LoVo (cell line): Measurements from ENCODE around the gene PHYHIPL.

Experiments used
- DNase-seq: peaks from one replicate; pipeline ENCODE4 v3.0.0-alpha.2; 2016; ENCODE audit warnings: low spot score

PHYHIPL gene

DNA sequence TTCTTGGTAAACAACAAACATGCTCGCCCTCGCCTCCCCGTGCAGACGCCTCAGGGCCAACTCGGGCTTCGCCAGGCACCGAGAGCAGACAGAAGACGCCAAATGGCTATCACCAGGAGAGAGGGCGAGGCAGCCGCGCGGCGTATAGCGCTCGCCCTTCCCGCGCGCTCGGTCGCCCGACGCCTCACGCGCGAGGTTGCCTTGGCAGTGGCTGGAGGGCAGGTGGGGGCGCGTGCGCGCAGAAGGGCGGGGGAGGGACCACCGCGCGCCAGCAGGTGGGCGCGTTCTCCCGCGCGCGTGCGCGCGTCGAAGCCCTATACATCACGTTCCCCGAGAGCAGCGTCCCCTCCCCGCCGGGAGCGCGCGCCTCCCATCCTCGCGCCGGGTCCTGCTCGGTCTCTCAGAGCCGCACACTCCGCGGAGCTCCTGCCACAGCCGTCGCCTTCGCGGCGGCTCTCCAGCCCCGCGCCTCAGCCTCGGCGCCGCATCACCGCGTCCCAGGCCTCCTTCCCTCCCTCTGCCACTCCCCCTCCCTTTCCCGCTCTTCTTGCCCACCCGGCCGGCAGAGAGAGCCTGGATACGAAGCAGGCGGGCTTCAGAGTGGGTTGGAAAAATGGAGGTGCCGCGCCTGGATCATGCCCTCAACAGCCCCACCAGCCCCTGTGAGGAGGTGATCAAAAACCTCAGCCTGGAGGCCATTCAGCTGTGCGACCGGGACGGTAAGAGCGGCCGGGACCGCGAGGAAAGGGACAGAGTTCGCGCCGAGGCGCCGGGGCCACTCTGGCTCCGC is at the start of gene PHYHIPL:
Gene PHYHIPL (plus strand): TSS at position 403 of the 790 bp plus-strand sequence. CDS start 211 bp downstream, at position 614.
- DNase-seq = no peak

DNA sequence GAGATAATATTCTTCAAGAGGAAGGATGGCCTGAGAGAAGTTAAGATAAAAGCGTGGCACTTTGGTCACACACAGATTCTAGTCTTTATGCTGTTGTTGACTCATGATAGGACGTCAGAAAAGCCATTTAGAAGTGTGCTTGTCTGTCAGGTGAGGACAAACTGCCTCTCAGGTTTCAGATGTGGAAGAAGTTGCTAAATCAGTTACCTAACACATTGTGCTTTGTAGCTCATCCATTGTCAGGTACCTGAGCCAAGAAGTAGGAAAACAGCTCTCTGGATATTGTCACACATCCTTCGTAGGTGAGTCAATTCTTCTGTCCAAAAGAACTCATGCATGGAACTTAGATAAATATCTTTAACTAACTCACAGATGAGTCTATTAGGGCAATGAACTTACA is 49.5 kb upstream of the PHYHIPL start:
- no peak for DNase-seq

DNA sequence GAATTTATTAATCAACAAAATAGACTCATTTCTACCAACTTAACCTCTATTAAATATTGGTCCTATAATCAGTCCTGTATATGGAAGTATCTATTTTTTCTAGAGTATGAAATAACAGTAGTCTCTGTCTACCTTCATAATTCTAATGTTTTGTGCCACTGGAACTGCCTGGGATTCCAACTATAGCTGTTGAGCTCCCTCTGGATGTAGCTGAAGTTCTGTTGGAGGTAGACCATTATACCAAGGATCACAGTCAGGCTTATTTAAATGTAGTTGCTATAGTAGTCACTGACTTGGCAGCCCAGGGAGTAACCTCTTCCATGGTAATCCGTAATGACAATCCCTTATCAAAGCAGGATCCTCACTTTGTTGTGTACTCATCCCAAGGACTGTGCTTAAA is 48.5 kb upstream of the PHYHIPL start:
- DNase-seq = no peak

DNA sequence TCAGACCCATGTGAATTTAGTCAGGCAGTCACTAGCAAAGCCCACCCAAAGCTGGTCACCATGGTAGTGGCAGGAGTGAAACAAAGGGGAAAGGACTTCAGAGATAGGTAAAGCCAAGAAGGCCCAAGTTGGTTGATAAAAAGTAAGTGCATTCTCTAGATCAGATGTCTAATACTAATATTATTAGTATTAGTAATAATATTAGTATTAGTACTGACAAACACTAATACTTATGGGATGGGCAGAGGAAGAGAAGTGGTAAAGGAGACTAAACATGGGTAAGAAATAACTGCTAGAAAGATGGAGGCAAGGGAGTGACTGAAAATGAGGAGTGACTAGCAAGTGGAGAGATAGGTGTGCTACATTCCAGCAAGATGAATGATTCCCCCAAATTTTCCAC is 46.6 kb upstream of the PHYHIPL start:
- no peak for DNase-seq

DNA sequence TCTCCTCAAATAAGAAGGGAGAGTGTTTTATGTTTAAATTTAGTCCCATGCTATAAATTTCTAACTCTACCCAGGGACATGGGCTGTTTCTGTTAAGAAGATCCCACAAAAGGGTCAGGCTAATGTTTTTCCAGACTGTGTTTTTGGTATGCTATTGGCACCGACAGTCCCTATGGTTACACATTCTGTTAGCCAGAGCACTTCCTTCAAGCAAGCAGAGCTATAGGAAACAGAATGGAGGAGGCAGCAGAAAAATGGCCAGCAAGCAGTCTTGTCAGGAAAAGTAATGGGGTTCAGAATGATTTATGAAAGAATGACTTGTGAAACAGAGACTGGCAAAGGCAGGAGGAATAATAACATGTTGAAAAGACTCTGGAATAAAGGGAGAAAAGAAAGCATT is 44.8 kb upstream of the PHYHIPL start:
- no peak for DNase-seq

DNA sequence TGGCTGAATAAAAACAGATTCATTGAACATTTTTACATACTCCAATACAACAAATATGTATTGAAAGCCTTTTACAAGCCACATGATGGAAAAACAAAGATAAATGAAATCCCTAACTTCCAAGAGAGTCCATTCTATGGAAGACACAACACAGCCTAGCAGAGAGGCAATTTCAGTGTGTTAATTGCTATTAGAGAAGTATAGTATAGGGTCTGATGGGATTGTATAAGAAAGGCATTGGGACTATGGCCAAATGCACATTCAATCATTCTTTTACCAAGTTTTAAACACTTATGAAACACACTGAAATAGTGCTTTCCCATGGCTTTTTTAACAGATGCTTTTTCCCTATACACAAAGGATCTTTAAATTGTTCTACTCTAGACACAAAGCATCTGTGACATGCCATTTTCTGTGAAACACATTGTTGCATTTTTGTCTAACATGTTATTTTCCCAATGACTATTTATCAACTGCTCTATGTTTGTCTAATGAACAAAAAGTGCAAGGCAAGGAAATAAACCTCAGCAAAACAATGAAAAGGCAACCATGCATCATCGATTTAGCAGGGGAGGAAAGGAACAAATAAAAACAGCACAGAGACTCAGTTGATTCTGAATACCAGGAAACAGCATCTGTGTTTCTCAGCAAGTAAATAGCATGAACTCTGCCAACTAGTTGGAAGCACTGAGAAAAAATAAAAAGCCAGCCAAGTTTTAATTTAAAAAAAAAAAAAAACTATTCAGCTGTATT is 42.4 kb upstream of the PHYHIPL start:
- DNase-seq = no peak

DNA sequence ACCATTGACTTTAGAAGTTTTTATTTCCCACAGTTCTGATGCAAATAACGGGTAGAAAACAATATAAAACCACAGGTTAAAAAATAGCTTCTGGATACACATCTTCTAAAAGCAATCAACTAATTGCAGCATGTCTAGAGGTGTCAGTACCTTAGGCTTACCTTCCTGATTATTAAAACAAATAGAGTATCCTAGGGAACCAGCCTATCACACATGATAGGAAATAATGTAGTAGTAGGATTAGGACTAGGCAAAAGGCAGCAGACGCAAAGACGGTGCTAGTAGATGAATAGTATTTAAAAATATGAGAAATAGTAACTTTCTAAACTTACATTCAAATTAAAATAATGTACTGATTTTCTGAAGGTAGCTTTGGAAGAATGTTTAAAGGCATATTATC is 41.7 kb upstream of the PHYHIPL start:
- DNase-seq = no peak

DNA sequence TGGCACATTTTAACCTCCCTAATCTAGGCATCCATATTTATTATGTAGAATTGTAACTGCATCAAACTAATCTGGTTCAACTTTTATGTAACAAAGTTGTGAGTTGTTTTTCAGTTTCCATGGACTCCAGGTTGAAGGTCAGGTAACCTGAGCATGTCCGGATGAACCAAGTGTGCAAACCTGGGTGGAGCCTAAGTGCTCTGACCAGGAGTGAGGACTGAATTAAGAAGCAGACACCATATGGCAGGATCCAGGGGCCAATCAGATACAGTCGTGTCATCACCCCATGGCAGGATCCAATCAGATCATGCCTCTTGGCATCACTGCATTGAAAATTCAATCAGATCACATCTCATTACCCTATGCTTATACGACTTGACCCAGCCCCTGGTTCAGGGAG is 41.2 kb upstream of the PHYHIPL start:
- DNase-seq = no peak

DNA sequence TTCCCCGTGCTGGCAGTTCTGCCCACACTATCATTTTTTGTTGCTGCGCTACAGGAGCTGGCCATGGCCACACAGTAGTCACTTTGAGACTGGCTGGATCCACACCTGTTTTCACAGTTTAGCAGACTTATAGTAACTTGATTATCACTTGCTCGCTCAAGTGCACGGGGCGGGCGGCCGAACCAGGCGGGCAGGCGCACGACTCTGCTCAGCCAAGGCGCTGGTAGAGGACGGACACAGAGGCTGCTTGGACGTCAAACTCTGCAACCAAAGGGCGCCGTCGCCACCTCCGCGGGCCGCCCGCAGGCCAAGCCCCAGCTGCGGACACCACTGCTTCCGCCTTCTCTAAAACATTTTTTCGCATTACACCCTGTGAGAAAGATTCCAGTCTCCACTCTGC is 38.4 kb upstream of the PHYHIPL start:
- no peak for DNase-seq

DNA sequence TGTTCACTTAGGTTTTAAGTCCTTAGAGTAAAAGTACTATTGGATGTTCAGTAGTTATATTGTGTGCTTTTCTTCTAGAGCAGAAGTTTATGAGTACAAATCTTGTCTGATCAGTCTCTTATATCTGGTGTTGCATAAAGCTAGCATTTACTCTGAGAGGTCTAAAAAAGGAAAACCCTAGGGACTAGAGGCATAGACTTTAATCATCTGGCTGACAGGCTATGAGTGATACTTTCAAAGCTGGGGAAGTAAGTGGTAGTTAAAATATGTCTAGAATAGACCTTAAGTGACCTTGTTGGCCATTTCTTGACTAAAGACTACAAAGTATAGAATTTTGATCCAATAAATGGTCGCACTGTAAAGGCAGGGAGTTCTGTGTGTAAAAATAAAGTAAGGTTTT is 32.9 kb upstream of the PHYHIPL start:
- DNase-seq = no peak

DNA sequence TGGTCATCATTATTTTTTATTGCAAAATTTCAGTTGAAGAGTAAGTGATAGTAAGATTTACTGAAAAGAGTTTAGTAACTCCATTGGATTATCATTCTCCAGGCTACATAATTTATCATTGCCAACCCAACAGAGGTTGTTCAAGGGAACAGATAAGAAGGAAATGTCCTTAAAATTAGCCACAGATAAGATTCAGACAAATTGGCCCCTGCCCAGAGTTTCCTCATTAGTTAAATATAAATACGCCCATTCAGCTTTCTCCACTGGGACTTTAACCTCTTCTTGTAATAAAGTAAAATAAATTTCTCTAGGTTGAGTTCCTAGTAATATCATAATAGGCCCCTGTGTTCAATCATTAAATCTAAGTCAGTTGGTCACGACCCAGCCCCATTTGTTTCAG is 27.7 kb upstream of the PHYHIPL start:
- no peak for DNase-seq

DNA sequence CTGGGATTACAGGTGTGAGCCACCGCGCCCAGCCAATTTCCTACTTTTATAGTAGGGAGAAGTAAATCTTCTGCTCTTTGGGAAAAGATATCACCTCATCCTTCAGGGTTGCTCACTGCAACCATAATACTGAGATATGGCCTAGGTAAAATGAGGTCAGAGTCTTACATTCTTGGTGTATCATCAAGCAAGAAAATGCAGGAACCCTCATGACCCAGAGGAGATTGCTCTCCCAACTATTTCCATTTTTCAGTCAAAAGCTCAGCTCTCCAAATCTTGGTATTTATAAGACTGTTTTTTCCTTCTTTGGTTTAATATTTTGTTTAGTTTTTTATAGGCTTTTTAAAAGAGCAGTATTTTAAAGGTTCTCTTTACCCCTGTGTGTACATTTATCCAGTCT is 20.9 kb upstream of the PHYHIPL start:
- no peak for DNase-seq

DNA sequence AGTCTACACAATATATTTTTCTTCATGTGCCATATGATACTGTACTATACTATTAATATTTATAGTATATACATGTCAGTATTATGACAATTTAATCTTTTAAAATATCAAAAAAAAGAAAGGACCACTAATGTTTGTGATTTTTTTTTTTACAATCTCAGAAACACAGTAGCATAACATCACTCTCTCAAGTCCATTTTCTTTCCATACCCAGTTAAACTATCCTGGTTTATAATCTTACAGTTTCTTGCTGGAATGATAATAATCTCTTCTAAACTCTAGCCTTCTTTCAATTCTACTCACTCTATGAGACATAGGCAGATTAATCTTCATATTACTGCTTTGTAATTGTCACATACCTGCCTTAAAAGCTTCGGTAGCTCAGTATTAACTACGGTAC is 8.9 kb upstream of the PHYHIPL start:
- no peak for DNase-seq

DNA sequence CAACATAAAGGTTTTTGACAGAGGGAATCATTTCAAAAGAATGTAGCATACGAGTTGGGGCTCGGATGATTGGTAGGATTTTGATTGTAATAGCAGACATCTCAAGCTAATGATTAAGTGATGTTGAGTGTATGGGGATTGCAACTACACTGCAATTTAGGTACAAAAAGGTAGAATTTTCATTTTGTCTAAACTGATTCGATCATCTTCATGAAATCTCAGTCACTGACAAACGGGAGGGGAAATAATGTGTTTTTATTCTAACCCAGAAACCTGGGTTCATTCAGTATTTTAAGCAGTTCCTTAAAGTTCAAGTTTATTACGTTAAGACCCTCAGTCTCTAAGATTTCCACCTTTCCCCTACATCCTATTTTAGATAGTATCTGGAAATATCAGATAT is 3.9 kb upstream of the PHYHIPL start:
- no peak for DNase-seq

DNA sequence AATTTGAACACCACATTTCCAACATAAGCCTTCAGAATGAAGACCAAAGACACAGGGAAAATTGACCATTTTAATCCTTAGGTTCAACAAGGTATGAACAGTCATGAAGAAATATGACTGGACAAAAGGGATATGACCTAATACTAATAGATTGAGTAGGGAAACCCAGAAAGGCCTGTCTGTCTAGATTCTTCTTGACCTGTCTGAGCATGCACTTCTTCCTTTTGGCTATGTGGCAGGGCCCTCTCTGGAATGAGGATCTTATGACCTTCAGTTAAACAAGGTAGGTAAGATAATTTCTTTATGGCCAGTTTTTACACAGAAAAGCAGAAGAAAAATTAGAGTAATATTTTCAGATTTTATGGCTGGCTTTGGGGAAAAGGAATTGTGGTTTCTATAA is 3.0 kb upstream of the PHYHIPL start:
- no peak for DNase-seq

DNA sequence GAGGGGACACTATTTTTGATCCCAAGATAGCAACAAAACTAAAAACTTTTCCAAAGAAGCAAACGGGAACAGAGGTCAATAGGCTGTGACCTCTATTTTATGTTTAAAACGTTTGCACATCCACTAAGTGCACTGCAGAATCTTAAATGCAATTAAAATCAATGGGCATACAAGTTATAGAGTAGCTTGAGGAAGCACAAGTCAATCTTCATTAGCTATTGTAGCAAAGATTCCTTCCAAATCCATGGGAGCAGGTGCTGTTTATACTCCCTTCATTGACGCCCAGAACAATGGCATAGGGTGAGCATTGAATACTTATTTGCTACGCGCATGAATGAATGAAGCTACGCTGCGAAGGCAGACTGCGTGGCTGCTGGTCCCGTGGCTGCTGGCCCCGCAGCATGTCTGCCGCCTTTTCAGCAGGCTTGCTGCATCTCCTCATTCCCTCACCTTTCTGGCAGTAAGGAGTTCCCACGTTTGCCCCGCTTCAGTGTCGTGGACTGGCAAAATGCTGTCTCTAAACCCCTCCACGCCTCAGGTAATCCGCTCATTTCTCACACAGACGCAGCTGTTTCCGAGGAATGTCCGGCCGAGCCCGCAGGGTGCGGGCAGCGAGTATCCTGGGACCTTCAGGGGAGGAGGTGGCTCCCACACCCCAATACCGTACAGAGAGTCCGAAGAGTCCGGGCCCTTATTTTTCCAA is 754 bp upstream of the PHYHIPL start:
- DNase-seq = no peak

DNA sequence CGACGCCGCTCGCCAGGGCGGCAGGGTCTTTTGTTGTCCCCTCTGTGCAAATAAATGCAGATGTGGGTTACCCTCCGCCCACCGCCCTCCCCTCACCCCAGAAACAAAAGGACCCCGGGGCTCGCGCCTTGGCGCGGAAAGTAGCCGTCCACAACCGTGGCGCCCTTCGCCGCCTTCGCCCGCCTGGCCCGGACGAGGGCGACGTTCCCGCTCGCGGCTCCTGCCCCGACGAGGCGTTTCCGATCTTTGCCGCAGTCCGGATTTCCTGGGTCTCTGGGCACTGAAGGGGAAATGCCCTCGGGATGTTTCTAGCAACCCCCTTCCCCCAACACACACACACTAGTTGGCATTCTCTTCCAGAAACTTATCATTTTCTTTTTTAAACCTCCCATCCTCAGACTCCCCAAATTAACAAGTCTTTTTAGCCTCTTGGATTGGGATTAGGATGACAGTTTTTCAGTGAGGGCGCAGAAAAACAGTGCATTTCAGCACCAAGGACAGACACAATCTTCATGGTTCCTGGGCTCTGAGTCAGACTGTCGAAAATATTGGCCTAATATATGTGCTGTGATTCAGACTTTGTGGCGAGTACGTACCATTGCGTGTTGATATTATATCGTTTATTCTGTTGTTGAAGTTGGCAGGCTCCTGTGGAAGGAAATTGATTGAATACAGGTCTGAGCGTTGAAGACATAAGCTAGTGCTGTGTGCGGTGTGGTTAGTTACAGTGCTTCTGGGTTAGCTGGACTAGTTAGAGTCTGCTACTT is 771 bp downstream of the PHYHIPL start:
- no peak for DNase-seq

DNA sequence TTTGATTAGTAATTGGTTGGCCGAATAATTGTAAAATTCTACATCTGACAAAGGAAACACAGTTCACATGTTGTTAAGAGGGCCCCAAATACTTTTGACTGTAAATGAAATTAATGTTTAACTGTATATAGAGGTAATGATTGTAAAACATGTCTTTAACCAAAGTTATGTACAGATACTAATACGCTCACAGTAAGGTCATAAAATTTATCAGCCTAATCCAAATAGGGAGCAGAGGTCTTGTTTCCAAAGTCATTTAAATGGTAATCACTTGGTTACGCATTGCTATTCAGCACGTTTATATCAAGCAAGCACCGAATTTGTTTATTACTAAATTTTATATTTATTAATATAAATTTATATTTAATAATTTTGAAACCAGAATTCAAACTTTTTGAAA is 1.4 kb downstream of the PHYHIPL start:
- no peak for DNase-seq

DNA sequence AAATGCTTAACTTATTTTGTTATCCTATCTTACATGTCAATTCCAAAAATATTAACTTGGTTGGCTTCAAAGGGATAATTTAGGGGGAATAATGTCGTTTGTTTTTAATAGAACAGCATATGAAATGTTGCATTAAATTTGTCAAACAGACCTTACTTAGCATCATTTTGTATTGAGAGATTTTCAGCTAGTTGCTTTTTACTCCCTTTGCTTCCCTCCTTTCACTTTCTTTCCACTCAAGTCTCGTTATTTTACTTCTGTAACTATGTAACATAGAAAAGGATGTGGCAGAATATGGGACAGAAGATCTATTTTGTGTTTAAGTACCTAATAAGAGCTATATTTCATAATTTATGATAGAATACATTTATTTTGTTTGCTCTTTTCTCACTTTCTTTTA is 2.6 kb downstream of the PHYHIPL start:
- DNase-seq = no peak

DNA sequence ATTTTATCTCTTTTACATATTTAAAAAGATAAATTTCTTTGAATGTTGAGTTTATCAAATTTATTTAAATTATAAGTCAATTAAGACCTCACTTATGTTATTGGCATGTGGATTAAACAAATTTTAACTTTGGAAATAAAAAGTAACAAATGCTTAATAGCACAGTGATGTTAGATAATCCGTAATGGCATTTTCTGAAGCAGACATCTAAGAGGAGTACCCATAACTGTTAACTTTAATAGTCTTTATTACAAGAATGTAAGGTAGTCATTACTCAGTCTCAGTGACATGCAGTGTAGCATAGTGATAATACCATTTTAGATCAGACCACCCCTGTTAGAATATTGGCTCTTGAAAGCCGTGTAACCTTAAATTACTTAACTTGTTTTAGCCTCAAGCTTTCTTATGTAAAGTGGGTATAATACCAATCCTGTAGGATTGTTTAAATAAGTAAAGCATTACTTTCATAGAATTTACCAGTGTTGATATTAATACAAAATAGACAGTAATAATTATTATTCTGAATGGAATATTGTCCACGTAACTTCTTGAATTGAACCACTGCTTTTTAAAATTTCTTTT is 4.3 kb downstream of the PHYHIPL start:
- no peak for DNase-seq

DNA sequence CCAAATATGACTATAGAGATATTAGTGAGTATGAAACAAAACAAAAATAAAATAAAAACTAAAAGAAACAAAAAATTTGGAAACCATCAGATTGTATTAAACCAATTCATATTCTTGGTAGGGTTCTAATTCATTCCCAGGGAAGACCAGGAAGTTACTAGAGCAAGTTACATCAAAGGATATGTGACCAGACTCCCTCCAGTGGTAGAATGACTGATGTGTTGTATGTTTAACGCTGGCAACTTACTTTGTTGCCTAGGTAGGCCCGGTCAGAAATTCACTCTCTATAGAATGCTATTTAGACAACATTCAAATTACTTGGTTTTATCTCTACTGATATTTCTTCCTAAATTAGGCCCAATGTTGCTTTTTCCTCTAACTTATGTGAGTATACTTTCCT is 5.2 kb downstream of the PHYHIPL start:
- DNase-seq = peak; percentile 48

DNA sequence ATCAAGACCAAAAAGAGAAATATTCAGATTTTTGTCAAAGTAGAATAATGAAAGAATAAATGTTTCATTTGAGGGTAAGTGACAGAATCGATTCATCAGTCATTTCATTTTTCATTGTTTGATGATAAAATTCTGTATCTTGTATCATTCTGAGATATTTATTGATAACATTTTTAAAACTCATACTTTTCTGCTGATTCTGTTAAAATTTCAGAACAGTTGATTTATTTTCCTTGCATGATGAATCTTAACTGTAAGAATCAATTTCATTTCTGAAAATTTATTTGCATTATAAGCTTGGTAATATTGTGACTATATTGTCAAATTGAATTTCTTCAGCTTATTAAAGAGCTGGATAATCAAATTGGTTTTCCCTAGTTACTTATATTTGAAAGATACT is 13.9 kb downstream of the PHYHIPL start:
- no peak for DNase-seq
